B cell (primary cell): ENCODE results near the gene GATAD2B. TPM values are rescaled to one million over a fixed set of nuclear protein-coding genes. Genes with fewer than 3 reads are reported as not detected.

Experiments used
- ATAC-seq: fragments of 200-7000 bp; cut with Tn5 transposase; one replicate; pipeline ENCODE4 v1.10.0; 2021; ENCODE audit warnings: low read depth, mild to moderate bottlenecking, moderate number of reproducible peaks, moderate library complexity
- CTCF ChIA-PET: fragments of 350-600 bp; sonication (Branson Sonifier 250); formaldehyde crosslinking; loops from one replicate; lab custom pipeline; 2021; ENCODE audit warnings: antibody characterized with exemption, inconsistent platforms; lab: Charles Lee
- POLR2A ChIA-PET: fragments of 350-600 bp; sonication (Branson Sonifier 250); formaldehyde crosslinking; loops from one replicate; lab custom pipeline; 2021; ENCODE audit warnings: antibody characterized with exemption; lab: Charles Lee
- DNase-seq: peaks from one replicate; pipeline ENCODE4 v3.0.0; 2013
- H2AFZ ChIP-seq: 2 replicates; pipeline ENCODE4 v1.6.1; 2012; ENCODE audit warnings: mild to moderate bottlenecking, low read depth, low read length; ENCODE audit not compliant: insufficient read depth, poor library complexity, severe bottlenecking
- H3K27ac ChIP-seq, 2 donors: 1 replicate in 1 of 2; 2 replicates in 1 of 2; pipeline ENCODE4 v1.5.1; 2012 to 2013; ENCODE audit warnings: low read length in 2 of 2, mild to moderate bottlenecking in 2 of 2, moderate library complexity in 1 of 2
- H3K27me3 ChIP-seq, 4 experiments: fragments of 200-600 bp in 1 of 4; sonication (generic) in 1 of 4; replicated peaks in 1 of 4; 1 replicate in 2 of 4; 2 replicates in 2 of 4; pipeline versions ENCODE4 v1.6.1 to v1.7.0; 2013 to 2016; ENCODE audit warnings: low read length in 3 of 4, mild to moderate bottlenecking in 2 of 4, mixed read lengths in 1 of 4, moderate library complexity in 1 of 4; ENCODE audit not compliant: insufficient read depth in 4 of 4, control insufficient read depth in 3 of 4; ENCODE audit errors: control extremely low read depth in 1 of 4
- H3K36me3 ChIP-seq, 2 experiments: replicated peaks in 1 of 2; 1 replicate in 1 of 2; 2 replicates in 1 of 2; pipeline versions ENCODE4 v1.6.1 to v1.7.1; 2013; ENCODE audit warnings: low read length in 1 of 2; ENCODE audit not compliant: insufficient read depth in 2 of 2, control insufficient read depth in 1 of 2; ENCODE audit errors: control extremely low read depth in 1 of 2, extremely low read depth in 1 of 2
- H3K4me1 ChIP-seq, 2 donors: fragments of 200-600 bp in 1 of 2; sonication (generic) in 1 of 2; 1 replicate in 1 of 2; 2 replicates in 1 of 2; pipeline versions ENCODE4 v1.5.1 to v1.6.1; 2013 to 2017; ENCODE audit warnings: low read length in 2 of 2; ENCODE audit not compliant: control insufficient read depth in 2 of 2, insufficient read depth in 2 of 2
- H3K4me2 ChIP-seq: replicated peaks from 2 replicates; pipeline ENCODE3; 2012; ENCODE audit warnings: mild to moderate bottlenecking, low read depth, low read length; ENCODE audit not compliant: poor library complexity, severe bottlenecking
- H3K4me3 ChIP-seq, 5 experiments: fragments of 200-600 bp in 1 of 5; sonication (generic) in 1 of 5; 1 replicate in 3 of 5; 2 replicates in 2 of 5; pipeline versions ENCODE4 v1.5.1 to v1.7.0; 2011 to 2016; ENCODE audit warnings: low read length in 4 of 5, mild to moderate bottlenecking in 4 of 5, low read depth in 2 of 5, control low read depth in 1 of 5, moderate library complexity in 1 of 5; ENCODE audit not compliant: insufficient read depth in 1 of 5; ENCODE audit errors: control extremely low read depth in 1 of 5, extremely low read depth in 1 of 5
- H3K79me2 ChIP-seq: fragments of 200-600 bp; sonication (generic); one replicate; pipeline ENCODE4 v1.6.0; 2016; ENCODE audit warnings: low read length; ENCODE audit not compliant: control insufficient read depth, insufficient read depth
- H3K9ac ChIP-seq: fragments of 200-600 bp; sonication (generic); 2 replicates; pipeline ENCODE4 v1.6.1; 2017; ENCODE audit warnings: mild to moderate bottlenecking, low read length, moderate library complexity
- H3K9me3 ChIP-seq, 3 donors: one replicate each; pipeline versions ENCODE4 v1.6.1 to v1.7.1; 2013; ENCODE audit warnings: low read length in 2 of 3; ENCODE audit not compliant: control insufficient read depth in 2 of 3, insufficient read depth in 1 of 3; ENCODE audit errors: control extremely low read depth in 1 of 3
- H4K20me1 ChIP-seq: 2 replicates; pipeline ENCODE4 v1.6.0; 2012; ENCODE audit warnings: mild to moderate bottlenecking, low read length; ENCODE audit not compliant: insufficient read depth, control insufficient read depth, poor library complexity, severe bottlenecking
- H3K27ac Mint-ChIP-seq: one replicate; pipeline ENCODE4 v1.8.0; 2021; ENCODE audit warnings: mixed read lengths
- H3K27me3 Mint-ChIP-seq: one replicate; pipeline ENCODE4 v1.8.0; 2021; ENCODE audit warnings: mixed read lengths
- H3K4me1 Mint-ChIP-seq: one replicate; pipeline ENCODE4 v1.8.0; 2021; ENCODE audit warnings: mixed read lengths
- H3K4me3 Mint-ChIP-seq: one replicate; pipeline ENCODE4 v1.8.0; 2021; ENCODE audit warnings: mixed read lengths
- H3K9me3 Mint-ChIP-seq: one replicate; pipeline ENCODE4 v1.8.0; 2022; ENCODE audit warnings: mixed read lengths; ENCODE audit not compliant: insufficient read depth
- CTCF ChIP-seq: fragments of 200-600 bp; IDR thresholded peaks from one replicate; pipeline ENCODE4 v1.8.0; 2022; ENCODE audit warnings: antibody characterized with exemption, mild to moderate bottlenecking
- EZH2 ChIP-seq: IDR thresholded peaks from 2 replicates; pipeline ENCODE4 v1.6.1; 2012; ENCODE audit warnings: borderline replicate concordance, low read depth, mild to moderate bottlenecking, moderate library complexity, low read length; ENCODE audit not compliant: insufficient read depth, poor library complexity, severe bottlenecking
- WGBS: methylation state at CpG from one replicate; pipeline ENCODE4 v1.1.5; 2013; ENCODE audit warnings: missing lambda C conversion rate; ENCODE audit not compliant: insufficient coverage; 5-methylcytosine and 5-hydroxymethylcytosine counted together
- intact Hi-C: fragments of 100-400 bp; cut with micrococcal nuclease; formaldehyde crosslinking; loops from one replicate; pipeline ENCODE4 v1.10.0; 2022
- polyA plus RNA-seq: library from polyadenylated mRNA; depleted of rRNA; stranded (reverse); fragments of >200 nt; gene quantifications from 2 replicates; pipeline ENCODE4 v1.2.3, GENCODE V29; 2012
- total RNA-seq, 2 donors: library from RNA; stranded (reverse); fragments of 120-200 nt in 1 of 2; gene quantifications; 1 replicate in 1 of 2; 2 replicates in 1 of 2; pipeline versions ENCODE4 v1.2.3 to v1.2.4, GENCODE V29; 2013 to 2022

GATAD2B gene
- total and polyA plus RNA-seq, 2 donors (not counting 1 experiment from before 2014, with no cell fraction given), result 16.7 to 105 TPM

- no peak overlapping the region for H3K27ac ChIP-seq
- H3K9me3 ChIP-seq, result no peaks in the 10 kb centered on the region
- H3K27me3 Mint-ChIP-seq, result no peaks in the 10 kb centered on the region
- peaks cover 9% of the 10 kb centered on the region for H4K20me1 ChIP-seq
- H3K79me2 ChIP-seq, result peaks cover 6% of the 10 kb centered on the region
- intact Hi-C loops, result loop anchor here (2.0 kb wide), 1 partner anchor 17 kb away; no protein-coding TSS in a partner anchor
- H3K4me1 Mint-ChIP-seq, result peaks cover 44% of the 10 kb centered on the region
- no peak overlapping the region for H2AFZ ChIP-seq
- no peaks in the 10 kb centered on the region for H3K27me3 ChIP-seq
- POLR2A ChIA-PET, result interaction anchor here (0.6 to 2.2 kb wide), 3 partner anchors 9 to 185 kb away, joined by 3 to 5 read pairs (median 3); partner anchors contain the start of gene INTS3
- peak overlapping the region; percentile 84 for H3K27ac Mint-ChIP-seq
- peak overlapping the region; percentile 91 for H3K4me3 Mint-ChIP-seq
- TF ChIP-seq CTCF, result no peak
- TF ChIP-seq EZH2, result no peak
- peaks cover 0 to 26% of the 10 kb centered on the region in 2 experiments for H3K36me3 ChIP-seq
- DNase-seq (peak; percentile 22), ATAC-seq (no peak)
- 77% methylated on average over 7 of the region's 8 CpGs for WGBS
- CTCF ChIA-PET, result interaction anchor here (1.3 kb wide), 1 partner anchor 10 kb away, joined by 4 read pairs; no protein-coding TSS in a partner anchor
- no peak overlapping the region for H3K4me2 ChIP-seq
- H3K9me3 Mint-ChIP-seq, result no peaks in the 10 kb centered on the region
- peaks cover 28 to 42% of the 10 kb centered on the region in 2 donors for H3K4me1 ChIP-seq
- no peak overlapping the region for H3K9ac ChIP-seq
- H3K4me3 ChIP-seq, result no peak overlapping the region
These were observed 148.7 kb downstream of the GATAD2B start for GRCh38 chr1:153774026-153774595.
